Ishikawa (cell line): ENCODE results near the gene MALL.
A peak's percentile ranks its signal among the peaks of the same experiment; 100 is the strongest.

Source experiments
- CEBPB ChIP-seq: IDR thresholded peaks from 2 replicates; pipeline ENCODE4 v1.6.1; 2012
- FOXM1 ChIP-seq: IDR thresholded peaks from 2 replicates; pipeline ENCODE4 v1.6.1; 2012; ENCODE audit warnings: low read depth, borderline replicate concordance
- TAF1 ChIP-seq: IDR thresholded peaks from 2 replicates; pipeline ENCODE4 v1.6.1; 2012; ENCODE audit warnings: low read depth, mild to moderate bottlenecking
- TEAD4 ChIP-seq: IDR thresholded peaks from 2 replicates; pipeline ENCODE4 v1.6.1; 2012
- YY1 ChIP-seq: IDR thresholded peaks from 2 replicates; pipeline ENCODE4 v1.6.1; 2012; ENCODE audit warnings: low read depth

DNA sequence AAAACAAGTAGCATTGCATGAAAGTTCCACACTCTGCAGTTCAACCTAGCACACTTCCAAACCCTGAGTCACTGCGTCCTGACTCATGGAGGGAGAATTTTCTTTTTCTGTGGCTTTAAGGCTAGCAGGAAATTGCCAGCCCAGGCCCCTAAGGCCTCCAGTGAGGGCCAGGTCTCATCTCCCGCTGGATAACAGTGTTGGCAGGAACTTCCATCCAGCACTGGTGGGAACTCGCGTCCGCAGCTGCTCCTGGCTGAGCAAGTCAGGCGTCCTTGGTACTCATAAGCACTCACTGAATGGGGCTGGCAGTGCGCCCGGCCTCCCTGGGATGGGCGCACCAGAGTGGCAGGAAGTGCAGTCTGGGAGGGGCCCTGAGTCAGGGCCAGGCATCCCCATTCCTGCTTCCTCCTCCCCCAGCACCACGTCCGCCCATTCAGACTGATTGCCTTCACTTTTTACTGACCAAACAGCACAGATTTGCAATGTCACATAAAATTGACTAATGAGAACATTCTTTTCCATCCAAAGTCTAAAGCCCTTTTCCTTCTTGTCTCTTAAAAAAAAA lies 14.3 kb downstream of the MALL start:
- TF ChIP-seq TEAD4 (peak; percentile 81), FOXM1 (peak; percentile 72), YY1 (0 out of 2 replicates have a peak, but pooled peaks have one; percentile 29), TAF1 (no peak), CEBPB (no peak)
